Measurements from ENCODE around the gene PTPRM.

PTPRM gene

GRCh38 chr18:7844418-7844817 lies 277.3 kb downstream of the PTPRM start:
- TF ChIP-seq JUND (IDR thresholded peaks at IDR 0.05; ENCODE audit: low read depth) = no peak
- no peak for DNase-seq (ENCODE audit: low read depth in 1 of 2, low spot score in 1 of 2)
- in situ Hi-C loops (cut with HindIII; ENCODE audit: low pct_unique_long_range_greater_than_20kb, low sequenced_read_pairs) = no loop called here

GRCh38 chr18:7846335-7846734 lies 279.2 kb downstream of the PTPRM start:
- no peak for DNase-seq (ENCODE audit: low read depth in 1 of 2, low spot score in 1 of 2)
- in situ Hi-C loops (cut with HindIII; ENCODE audit: low pct_unique_long_range_greater_than_20kb, low sequenced_read_pairs) = no loop called here
- no peak for TF ChIP-seq JUND (IDR thresholded peaks at IDR 0.05; ENCODE audit: low read depth)

GRCh38 chr18:7847357-7848053 lies 280.4 kb downstream of the PTPRM start:
- in situ Hi-C loops (cut with HindIII; ENCODE audit: low pct_unique_long_range_greater_than_20kb, low sequenced_read_pairs) = no loop called here
- no peak for TF ChIP-seq JUND (IDR thresholded peaks at IDR 0.05; ENCODE audit: low read depth)
- DNase-seq (ENCODE audit: low read depth in 1 of 2, low spot score in 1 of 2) = no peak

GRCh38 chr18:7848054-7848412 lies 280.9 kb downstream of the PTPRM start:
- no peak for TF ChIP-seq JUND (IDR thresholded peaks at IDR 0.05; ENCODE audit: low read depth)
- DNase-seq (ENCODE audit: low read depth in 1 of 2, low spot score in 1 of 2) = no peak
- in situ Hi-C loops (cut with HindIII; ENCODE audit: low pct_unique_long_range_greater_than_20kb, low sequenced_read_pairs) = no loop called here

- in situ Hi-C loops (cut with HindIII; ENCODE audit: low pct_unique_long_range_greater_than_20kb, low sequenced_read_pairs) = no loop called here
- no peak for DNase-seq (ENCODE audit: low read depth in 1 of 2, low spot score in 1 of 2)
- no peak for TF ChIP-seq JUND (IDR thresholded peaks at IDR 0.05; ENCODE audit: low read depth)
Observed at GRCh38 chr18:7850446-7850845, 283.3 kb downstream of the PTPRM start.

- in situ Hi-C loops (cut with HindIII; ENCODE audit: low pct_unique_long_range_greater_than_20kb, low sequenced_read_pairs) = no loop called here
- no peak for TF ChIP-seq JUND (IDR thresholded peaks at IDR 0.05; ENCODE audit: low read depth)
- DNase-seq (ENCODE audit: low read depth in 1 of 2, low spot score in 1 of 2) = no peak
Observed at GRCh38 chr18:7855028-7855427, 287.9 kb downstream of the PTPRM start.

GRCh38 chr18:7855671-7856070 lies 288.6 kb downstream of the PTPRM start:
- TF ChIP-seq JUND (IDR thresholded peaks at IDR 0.05; ENCODE audit: low read depth) = no peak
- DNase-seq (ENCODE audit: low read depth in 1 of 2, low spot score in 1 of 2) = no peak
- in situ Hi-C loops (cut with HindIII; ENCODE audit: low pct_unique_long_range_greater_than_20kb, low sequenced_read_pairs) = no loop called here

- no peak for DNase-seq (ENCODE audit: low read depth in 1 of 2, low spot score in 1 of 2)
- no peak for TF ChIP-seq JUND (IDR thresholded peaks at IDR 0.05; ENCODE audit: low read depth)
- in situ Hi-C loops (cut with HindIII; ENCODE audit: low pct_unique_long_range_greater_than_20kb, low sequenced_read_pairs) = no loop called here
Observed at GRCh38 chr18:7856116-7856515, 289.0 kb downstream of the PTPRM start.

- in situ Hi-C loops (cut with HindIII; ENCODE audit: low pct_unique_long_range_greater_than_20kb, low sequenced_read_pairs) = no loop called here
- no peak for DNase-seq (ENCODE audit: low read depth in 1 of 2, low spot score in 1 of 2)
Observed at GRCh38 chr18:7856733-7857132, 289.6 kb downstream of the PTPRM start.

GRCh38 chr18:7857562-7857961 lies 290.4 kb downstream of the PTPRM start:
- no peak for TF ChIP-seq JUND (IDR thresholded peaks at IDR 0.05; ENCODE audit: low read depth)
- DNase-seq (ENCODE audit: low read depth in 1 of 2, low spot score in 1 of 2) = no peak
- in situ Hi-C loops (cut with HindIII; ENCODE audit: low pct_unique_long_range_greater_than_20kb, low sequenced_read_pairs) = no loop called here

More at GRCh38 chr18:7856733-7857132, 289.6 kb downstream of the PTPRM start:
- TF ChIP-seq JUND (IDR thresholded peaks at IDR 0.05; ENCODE audit: low read depth) = no peak

GRCh38 chr18:7859122-7859521 lies 292.0 kb downstream of the PTPRM start:
- in situ Hi-C loops (cut with HindIII; ENCODE audit: low pct_unique_long_range_greater_than_20kb, low sequenced_read_pairs) = no loop called here
- no peak for DNase-seq (ENCODE audit: low read depth in 1 of 2, low spot score in 1 of 2)
- no peak for TF ChIP-seq JUND (IDR thresholded peaks at IDR 0.05; ENCODE audit: low read depth)

- in situ Hi-C loops (cut with HindIII; ENCODE audit: low pct_unique_long_range_greater_than_20kb, low sequenced_read_pairs) = no loop called here
- no peak for TF ChIP-seq JUND (IDR thresholded peaks at IDR 0.05; ENCODE audit: low read depth)
- no peak for DNase-seq (ENCODE audit: low read depth in 1 of 2, low spot score in 1 of 2)
Observed at GRCh38 chr18:7870266-7870665, 303.1 kb downstream of the PTPRM start.

- no peak for TF ChIP-seq JUND (IDR thresholded peaks at IDR 0.05; ENCODE audit: low read depth)
- no peak for DNase-seq (ENCODE audit: low read depth in 1 of 2, low spot score in 1 of 2)
- in situ Hi-C loops (cut with HindIII; ENCODE audit: low pct_unique_long_range_greater_than_20kb, low sequenced_read_pairs) = no loop called here
Observed at GRCh38 chr18:7870855-7871254, 303.7 kb downstream of the PTPRM start.
